GM18508 (cell line): ENCODE results near the gene CCDC57.

Experiments used
- ATAC-seq: cut with Tn5 transposase; IDR thresholded peaks from one replicate; pipeline ENCODE4 v1.9.1; 2021; ENCODE audit warnings: moderate number of reproducible peaks; ENCODE audit not compliant: insufficient read depth, unreplicated experiment

CCDC57 gene

GRCh38 chr17:82247182-82247823 is 34.7 kb upstream of the CCDC57 start:
- no peak for ATAC-seq

GRCh38 chr17:82246365-82247181 is 33.9 kb upstream of the CCDC57 start:
- no peak for ATAC-seq

GRCh38 chr17:82246040-82246364 is 33.4 kb upstream of the CCDC57 start:
- no peak for ATAC-seq

GRCh38 chr17:82245134-82246039 is 32.7 kb upstream of the CCDC57 start:
- no peak for ATAC-seq

- ATAC-seq = no peak
Measured at GRCh38 chr17:82244413-82245133, 31.9 kb upstream of the CCDC57 start.

- no peak for ATAC-seq
Measured at GRCh38 chr17:82243648-82244412, 31.2 kb upstream of the CCDC57 start.

GRCh38 chr17:82242977-82243647 is 30.5 kb upstream of the CCDC57 start:
- no peak for ATAC-seq

GRCh38 chr17:82242698-82242976 is 30.0 kb upstream of the CCDC57 start:
- ATAC-seq = no peak

- no peak for ATAC-seq
Measured at GRCh38 chr17:82241926-82242697, 29.5 kb upstream of the CCDC57 start.

- ATAC-seq = no peak
Measured at GRCh38 chr17:82241183-82241925, 28.7 kb upstream of the CCDC57 start.

GRCh38 chr17:82240506-82241182 is 28.0 kb upstream of the CCDC57 start:
- no peak for ATAC-seq

- no peak for ATAC-seq
Measured at GRCh38 chr17:82239926-82240505, 27.4 kb upstream of the CCDC57 start.

GRCh38 chr17:82239401-82239925 is 26.8 kb upstream of the CCDC57 start:
- ATAC-seq = no peak

GRCh38 chr17:82238472-82239201 is 26.0 kb upstream of the CCDC57 start:
- no peak for ATAC-seq

- ATAC-seq = no peak
Measured at GRCh38 chr17:82237746-82238471, 25.3 kb upstream of the CCDC57 start.
